PFSK-1 (cell line): ENCODE data around the gene PCDHGA7.

Experiments
- FOXP2 ChIP-seq: optimal IDR thresholded peaks from 2 replicates; pipeline ENCODE3; 2011; ENCODE audit warnings: borderline replicate concordance, control low read depth, inconsistent platforms; ENCODE audit not compliant: insufficient read depth; ENCODE audit errors: extremely low read length, extremely low read depth
- POLR2AphosphoS5 ChIP-seq: IDR thresholded peaks from 2 replicates; pipeline ENCODE4 v1.6.1; 2012; ENCODE audit warnings: low read depth, mild to moderate bottlenecking, control low read depth, low read length, moderate library complexity
- SIN3A ChIP-seq: IDR thresholded peaks from 2 replicates; pipeline ENCODE4 v1.6.1; 2012; ENCODE audit warnings: mild to moderate bottlenecking, low read length, moderate library complexity, borderline replicate concordance; ENCODE audit not compliant: insufficient read depth
- TAF1 ChIP-seq: IDR thresholded peaks from 2 replicates; pipeline ENCODE4 v1.6.1; 2012; ENCODE audit warnings: low read length, control low read depth, borderline replicate concordance; ENCODE audit not compliant: insufficient read depth

DNA sequence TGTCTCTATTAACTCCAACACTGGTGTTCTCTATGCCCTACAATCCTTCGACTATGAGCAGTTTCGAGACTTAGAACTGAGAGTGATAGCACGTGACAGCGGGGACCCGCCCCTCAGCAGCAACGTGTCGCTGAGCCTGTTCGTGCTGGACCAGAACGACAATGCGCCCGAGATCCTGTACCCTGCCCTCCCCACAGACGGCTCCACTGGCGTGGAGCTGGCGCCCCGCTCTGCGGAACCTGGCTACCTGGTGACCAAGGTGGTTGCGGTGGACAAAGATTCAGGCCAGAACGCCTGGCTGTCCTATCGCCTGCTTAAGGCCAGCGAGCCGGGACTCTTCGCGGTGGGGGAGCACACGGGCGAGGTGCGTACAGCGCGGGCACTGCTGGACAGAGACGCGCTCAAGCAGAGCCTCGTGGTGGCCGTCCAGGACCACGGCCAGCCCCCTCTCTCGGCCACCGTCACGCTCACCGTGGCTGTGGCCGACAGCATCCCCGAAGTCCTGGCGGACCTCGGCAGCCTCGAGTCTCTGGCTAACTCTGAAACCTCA is 40.3 kb downstream of the PCDHGA7 start:
- no peak for TF ChIP-seq TAF1
- TF ChIP-seq FOXP2 = no peak
- TF ChIP-seq POLR2AphosphoS5 = no peak
- no peak for TF ChIP-seq SIN3A
